K562 (cell line): ENCODE measurements around the gene MTCH2. TPM values are rescaled to one million over a fixed set of nuclear protein-coding genes. Genes with fewer than 3 reads are reported as not detected.

Experiments used
- CREB3L1 ChIP-seq: fragments of 450-650 bp; IDR thresholded peaks from 2 replicates; pipeline ENCODE4 v1.6.1; 2014; ENCODE audit warnings: low read depth, mild to moderate bottlenecking, moderate library complexity, borderline replicate concordance
- CTCF ChIP-seq, 3 experiments: IDR thresholded peaks in 2 of 3; conservative IDR thresholded peaks in 1 of 3; 2 replicates each; pipeline ENCODE4 v1.5.1; 2011 to 2012; ENCODE audit warnings: low read length in 3 of 3, mild to moderate bottlenecking in 3 of 3, control low read depth in 2 of 3, improper control_type of control experiment in 1 of 3, inconsistent platforms in 1 of 3, low read depth in 1 of 3, mixed read lengths in 1 of 3, moderate library complexity in 1 of 3; ENCODE audit not compliant: insufficient read depth in 2 of 3
- FOXK2 ChIP-seq, 2 experiments: fragments of 450-650 bp; IDR thresholded peaks in 1 of 2; conservative IDR thresholded peaks in 1 of 2; 2 replicates each; pipeline ENCODE4 v1.6.1; 2016; ENCODE audit warnings: low read depth in 2 of 2, mild to moderate bottlenecking in 1 of 2
- FOXP4 ChIP-seq: sonication (generic); formaldehyde crosslinking; IDR thresholded peaks from 2 replicates; pipeline ENCODE4 v1.8.0; 2022; ENCODE audit warnings: mild to moderate bottlenecking, missing genetic modification reagents, borderline replicate concordance
- GMEB1 ChIP-seq: fragments of 250-450 bp; sonication (Bioruptor Pico); IDR thresholded peaks from 2 replicates; pipeline ENCODE4 v1.4.0; 2020; ENCODE audit warnings: mild to moderate bottlenecking
- NR3C1 ChIP-seq: sonication (generic); formaldehyde crosslinking; IDR thresholded peaks from 2 replicates; pipeline ENCODE4 v1.8.1; 2022; ENCODE audit warnings: missing genetic modification reagents
- NR4A1 ChIP-seq, 2 experiments: fragments of 250-450 bp in 1 of 2; fragments of 450-650 bp in 1 of 2; sonication (Bioruptor Pico) in 1 of 2; IDR thresholded peaks; 2 replicates each; pipeline versions ENCODE4 v1.4.0 to v1.6.1; 2016 to 2020; ENCODE audit warnings: mild to moderate bottlenecking in 2 of 2, missing compliant biosample characterization in 1 of 2, missing genetic modification characterization in 1 of 2, moderate library complexity in 1 of 2
- PKNOX1 ChIP-seq: fragments of 450-650 bp; IDR thresholded peaks from 2 replicates; pipeline ENCODE4 v1.6.1; 2016
- POLR2B ChIP-seq: fragments of 450-650 bp; IDR thresholded peaks from 2 replicates; pipeline ENCODE4 v1.6.1; 2018; ENCODE audit warnings: low read depth; ENCODE audit not compliant: partially characterized antibody
- SMAD4 ChIP-seq: fragments of 250-450 bp; sonication (Bioruptor Pico); conservative IDR thresholded peaks from 2 replicates; pipeline ENCODE4 v1.8.0; 2021; ENCODE audit warnings: inconsistent platforms, mild to moderate bottlenecking, moderate library complexity
- TAF9B ChIP-seq: fragments of 450-650 bp; IDR thresholded peaks from 2 replicates; pipeline ENCODE4 v1.6.1; 2018; ENCODE audit warnings: mild to moderate bottlenecking; ENCODE audit not compliant: partially characterized antibody
- TOE1 ChIP-seq, 2 experiments: fragments of 450-650 bp in 1 of 2; sonication (generic) in 1 of 2; formaldehyde crosslinking in 1 of 2; IDR thresholded peaks; 2 replicates each; pipeline versions ENCODE4 v1.7.1 to v1.8.0; 2016 to 2022; ENCODE audit warnings: borderline replicate concordance in 2 of 2, mild to moderate bottlenecking in 2 of 2, antibody characterized with exemption in 1 of 2, inconsistent platforms in 1 of 2, low read depth in 1 of 2, missing genetic modification reagents in 1 of 2, moderate library complexity in 1 of 2
- YBX1 ChIP-seq: fragments of 450-650 bp; IDR thresholded peaks from 2 replicates; pipeline ENCODE4 v1.7.1; 2016; ENCODE audit warnings: mild to moderate bottlenecking
- ZBED1 ChIP-seq: IDR thresholded peaks from 2 replicates; pipeline ENCODE4 v1.6.1; 2014
- ZNF431 ChIP-seq: sonication (generic); formaldehyde crosslinking; IDR thresholded peaks from 2 replicates; pipeline ENCODE4 v1.8.0; 2022; ENCODE audit warnings: mild to moderate bottlenecking, missing genetic modification reagents
- ZNF695 ChIP-seq: fragments of 450-650 bp; formaldehyde crosslinking; IDR thresholded peaks from 2 replicates; pipeline ENCODE4 v1.4.0; 2020; ENCODE audit warnings: mild to moderate bottlenecking, moderate library complexity
- ZNF785 ChIP-seq: fragments of 250-450 bp; sonication (Bioruptor Pico); IDR thresholded peaks from 2 replicates; pipeline ENCODE4 v1.4.0; 2020; ENCODE audit warnings: mild to moderate bottlenecking
- polyA plus RNA-seq, 8 experiments: library from polyadenylated mRNA; depleted of rRNA in 4 of 8; stranded (reverse) in 5 of 8; unstranded in 3 of 8; fragments of >200 nt; fragmentation: Nextera tagmentation in 2 of 8; fragmentation: Illumina TruSeq in 1 of 8; extraction: Ambion mirVana in 2 of 8; extraction: Trizol in 1 of 8; gene quantifications; 2 replicates each; pipeline versions ENCODE4 v1.2.1 to v1.2.3, GENCODE V29; 2011 to 2014; ENCODE audit warnings: inconsistent platforms in 1 of 8, missing spikeins in 1 of 8
- total RNA-seq, 7 experiments: library from RNA; depleted of rRNA in 6 of 7; stranded (reverse); fragments of >200 nt in 6 of 7; fragmentation: Illumina TruSeq in 2 of 7; extraction: Trizol in 2 of 7; gene quantifications; 2 replicates each; pipeline versions ENCODE4 v1.2.1 to v1.2.3, GENCODE V29; 2011 to 2021; ENCODE audit warnings: low replicate concordance in 1 of 7

The MTCH2 gene
- total and polyA plus RNA-seq, 9 of the 15 experiments (the other 6 are each of a cell fraction or from before 2014, with no cell fraction given) = 95.4 to 620 (median 198) TPM

GRCh38 chr11:47642099-47642855 is at the start of gene MTCH2 (continued):
- TF ChIP-seq SMAD4 (peak; percentile 84), TOE1 (IDR thresholded peaks at IDR 0.05; ENCODE audit: borderline replicate concordance) (peak; percentile 93), TOE1 (CRISPR knock-in tag; IDR thresholded peaks at IDR 0.05; ENCODE audit: borderline replicate concordance, low read depth) (0 out of 2 replicates have a peak, but pooled peaks have one; percentile 4), FOXP4 (CRISPR knock-in tag) (peak; percentile 37), YBX1 (no peak), ZNF431 (CRISPR knock-in tag) (0 out of 2 replicates have a peak, but pooled peaks have one; percentile 57), NR3C1 (CRISPR knock-in tag) (peak; percentile 67; the same call in 1 of the 2 replicates), CTCF (IDR thresholded peaks at IDR 0.05 in 2 of 3, conservative IDR thresholded peaks at IDR 0.05 in 1 of 3; ENCODE audit: insufficient read depth in 2 of 3, low read depth in 1 of 3, low read length in 3 of 3) (peak in 2 of 3 experiments; percentile 38 to 47; a peak in 5 of 6 replicates), GMEB1 (CRISPR knock-in tag) (peak; percentile 92), ZBED1 (0 out of 2 replicates have a peak, but pooled peaks have one; percentile 34), FOXK2 (conservative IDR thresholded peaks at IDR 0.05 in 1 of 2, IDR thresholded peaks at IDR 0.05 in 1 of 2; ENCODE audit: low read depth in 2 of 2) (peak in 1 of 2 experiments; percentile 76; a peak in 2 of 4 replicates), TAF9B (peak; percentile 76), ZNF695 (no peak), POLR2B (peak; percentile 65), ZNF785 (CRISPR knock-in tag) (no peak), CREB3L1 (peak; percentile 73; the same call in 1 of the 2 replicates), PKNOX1 (peak; percentile 65), NR4A1 (CRISPR knock-in tag; IDR thresholded peaks at IDR 0.05) (no peak), NR4A1 (tag; IDR thresholded peaks at IDR 0.05) (0 out of 2 replicates have a peak, but pooled peaks have one; percentile 42)
